IMR-90 (cell line): ENCODE data around the gene SPPL3. TPM values are rescaled to one million over a fixed set of nuclear protein-coding genes. Genes with fewer than 3 reads are reported as not detected.

ENCODE experiments used
- ATAC-seq: fragments of 200-7000 bp; cut with Tn5 transposase; 2 replicates; pipeline ENCODE4 v1.9.1; 2020; ENCODE audit warnings: low read depth, mild to moderate bottlenecking, moderate library complexity
- BruUV-seq: library from RNA; stranded (reverse); fragments of 400-500 nt; replicated peaks from 2 replicates; lab custom pipeline; 2021; lab: Mats Ljungman, UMichigan
- CTCF ChIA-PET: fragments of 300-600 bp; formaldehyde crosslinking; extraction: SDS; loops from one replicate; lab custom pipeline; 2021; ENCODE audit warnings: antibody characterized with exemption; lab: Yijun Ruan, JAX
- POLR2A ChIA-PET: fragments of 300-600 bp; sonication (Branson Sonifier 250); formaldehyde crosslinking; loops from one replicate; lab custom pipeline; 2022; ENCODE audit warnings: antibody characterized with exemption; ENCODE audit not compliant: unreplicated experiment; lab: Charles Lee
- DNase-seq: peaks from one replicate; pipeline ENCODE4 v3.0.0; 2013
- H2AFZ ChIP-seq: replicated peaks from 2 replicates; pipeline ENCODE3; 2013; ENCODE audit warnings: low read length, mild to moderate bottlenecking; ENCODE audit not compliant: poor library complexity
- H2AK5ac ChIP-seq: 2 replicates; pipeline ENCODE4 v1.6.1; 2013; ENCODE audit warnings: low read depth, low read length, inconsistent platforms
- H2AK9ac ChIP-seq: replicated peaks from 2 replicates; pipeline ENCODE3; 2013; ENCODE audit warnings: mild to moderate bottlenecking, low read depth, low read length, moderate library complexity; ENCODE audit not compliant: poor library complexity
- H2BK120ac ChIP-seq: 2 replicates; pipeline ENCODE4 v1.6.1; 2013; ENCODE audit warnings: low read depth, low read length, inconsistent platforms
- H2BK15ac ChIP-seq: 3 replicates; pipeline ENCODE4 v1.6.1; 2013; ENCODE audit warnings: low read depth, low read length, inconsistent platforms
- H2BK20ac ChIP-seq: 2 replicates; pipeline ENCODE4 v1.6.1; 2013; ENCODE audit warnings: low read depth, mild to moderate bottlenecking, inconsistent platforms, low read length, moderate library complexity
- H2BK5ac ChIP-seq: 2 replicates; pipeline ENCODE4 v1.6.1; 2013; ENCODE audit warnings: mild to moderate bottlenecking, low read depth, low read length, inconsistent platforms; ENCODE audit not compliant: poor library complexity, severe bottlenecking
- H3K14ac ChIP-seq: replicated peaks from 2 replicates; pipeline ENCODE4 v1.6.1; 2013; ENCODE audit warnings: low read depth, low read length, inconsistent platforms
- H3K18ac ChIP-seq: 2 replicates; pipeline ENCODE4 v1.6.1; 2013; ENCODE audit warnings: low read depth, low read length, control low read depth
- H3K23ac ChIP-seq: 2 replicates; pipeline ENCODE4 v1.6.1; 2013; ENCODE audit warnings: low read depth, low read length, inconsistent platforms
- H3K27ac ChIP-seq: 2 replicates; pipeline ENCODE4 v1.5.1; 2013; ENCODE audit warnings: mild to moderate bottlenecking, control low read depth, low read length; ENCODE audit not compliant: insufficient read depth
- H3K27me3 ChIP-seq: 2 replicates; pipeline ENCODE4 v1.6.1; 2013; ENCODE audit warnings: low read length; ENCODE audit not compliant: control insufficient read depth, insufficient read depth
- H3K36me3 ChIP-seq: 2 replicates; pipeline ENCODE4 v1.6.1; 2013; ENCODE audit warnings: low read length, mixed read lengths; ENCODE audit not compliant: control insufficient read depth, insufficient read depth
- H3K4ac ChIP-seq: 2 replicates; pipeline ENCODE4 v1.6.1; 2013; ENCODE audit warnings: low read depth, low read length, inconsistent platforms
- H3K4me1 ChIP-seq: 2 replicates; pipeline ENCODE4 v1.6.1; 2013; ENCODE audit warnings: low read length, mixed read lengths; ENCODE audit not compliant: control insufficient read depth, insufficient read depth
- H3K4me2 ChIP-seq: 2 replicates; pipeline ENCODE4 v1.6.1; 2013; ENCODE audit warnings: low read depth, mild to moderate bottlenecking, control low read depth, low read length, moderate library complexity
- H3K4me3 ChIP-seq: 2 replicates; pipeline ENCODE4 v1.5.1; 2013; ENCODE audit warnings: low read depth, mild to moderate bottlenecking, control low read depth, low read length, moderate library complexity; ENCODE audit not compliant: insufficient read depth
- H3K56ac ChIP-seq: 2 replicates; pipeline ENCODE4 v1.6.1; 2013; ENCODE audit warnings: low read length, inconsistent platforms; ENCODE audit not compliant: insufficient read depth; ENCODE audit errors: extremely low read depth
- H3K79me1 ChIP-seq, 2 experiments: 2 replicates each; pipeline ENCODE4 v1.6.1; 2013; ENCODE audit warnings: low read length in 2 of 2, inconsistent platforms in 1 of 2, low read depth in 1 of 2
- H3K9ac ChIP-seq: 2 replicates; pipeline ENCODE4 v1.6.1; 2013; ENCODE audit warnings: low read depth, low read length, control low read depth
- H3K9me1 ChIP-seq: 2 replicates; pipeline ENCODE4 v1.6.1; 2013; ENCODE audit warnings: low read length, inconsistent platforms; ENCODE audit not compliant: insufficient read depth
- H3K9me3 ChIP-seq: 2 replicates; pipeline ENCODE4 v1.6.1; 2013; ENCODE audit warnings: low read length; ENCODE audit not compliant: control insufficient read depth, insufficient read depth
- H4K20me1 ChIP-seq: 2 replicates; pipeline ENCODE4 v1.6.1; 2013; ENCODE audit warnings: low read length, inconsistent platforms; ENCODE audit not compliant: insufficient read depth
- H4K5ac ChIP-seq: 2 replicates; pipeline ENCODE4 v1.6.1; 2013; ENCODE audit warnings: mild to moderate bottlenecking, low read depth, low read length, control low read depth
- H4K8ac ChIP-seq, 2 experiments: 2 replicates each; pipeline ENCODE4 v1.6.1; 2013; ENCODE audit warnings: low read depth in 2 of 2, low read length in 2 of 2, control low read depth in 1 of 2, inconsistent platforms in 1 of 2
- H4K91ac ChIP-seq: 2 replicates; pipeline ENCODE4 v1.6.1; 2013; ENCODE audit warnings: low read depth, low read length, inconsistent platforms; ENCODE audit not compliant: insufficient read depth
- BHLHE40 ChIP-seq: fragments of 150-350 bp; IDR thresholded peaks from 2 replicates; pipeline ENCODE4 v1.6.1; 2016; ENCODE audit warnings: mild to moderate bottlenecking, low read depth, low read length
- CEBPB ChIP-seq: IDR thresholded peaks from 2 replicates; pipeline ENCODE4 v1.6.1; 2012; ENCODE audit warnings: low read depth, low read length, improper control_type of control experiment
- CHD1 ChIP-seq: IDR thresholded peaks from 2 replicates; pipeline ENCODE4 v1.6.1; 2012; ENCODE audit warnings: low read depth, low read length, improper control_type of control experiment
- FOS ChIP-seq: fragments of 150-350 bp; IDR thresholded peaks from 2 replicates; pipeline ENCODE4 v1.6.1; 2016; ENCODE audit warnings: low read depth, low read length
- MAFK ChIP-seq: IDR thresholded peaks from 2 replicates; pipeline ENCODE4 v1.6.1; 2012; ENCODE audit warnings: low read depth, low read length, improper control_type of control experiment
- MXI1 ChIP-seq: IDR thresholded peaks from 2 replicates; pipeline ENCODE4 v1.6.1; 2012; ENCODE audit warnings: low read depth, mild to moderate bottlenecking, low read length, moderate library complexity, borderline replicate concordance
- NFE2L2 ChIP-seq: fragments of 150-350 bp; IDR thresholded peaks from 2 replicates; pipeline ENCODE4 v1.6.1; 2016; ENCODE audit warnings: low read depth, mild to moderate bottlenecking, low read length
- POLR2A ChIP-seq: IDR thresholded peaks from 2 replicates; pipeline ENCODE4 v1.6.1; 2012; ENCODE audit warnings: mild to moderate bottlenecking, low read depth, low read length
- RAD21 ChIP-seq: IDR thresholded peaks from 2 replicates; pipeline ENCODE4 v1.6.1; 2012; ENCODE audit warnings: low read length, improper control_type of control experiment
- RCOR1 ChIP-seq: IDR thresholded peaks from 2 replicates; pipeline ENCODE4 v1.6.1; 2012; ENCODE audit warnings: mild to moderate bottlenecking, low read length, improper control_type of control experiment; ENCODE audit not compliant: insufficient replicate concordance
- RFX5 ChIP-seq: IDR thresholded peaks from 2 replicates; pipeline ENCODE4 v1.8.0; 2012; ENCODE audit warnings: low read depth, mild to moderate bottlenecking, low read length, moderate library complexity
- SMC3 ChIP-seq: fragments of 150-350 bp; IDR thresholded peaks from 2 replicates; pipeline ENCODE4 v1.6.1; 2016; ENCODE audit warnings: low read depth, mild to moderate bottlenecking, antibody characterized with exemption, low read length, moderate library complexity
- WGBS, 2 experiments: methylation state at CpG; one replicate each; pipeline versions ENCODE4 v1.1.5 to v1.1.7; 2013; ENCODE audit warnings: missing lambda C conversion rate in 2 of 2; ENCODE audit not compliant: insufficient read length in 1 of 2; ENCODE audit errors: extremely low coverage in 2 of 2; 5-methylcytosine and 5-hydroxymethylcytosine counted together
- dilution Hi-C: fragments of 300-500 bp; cut with HindIII; formaldehyde crosslinking; loops from one replicate; pipeline ENCODE4 v1.14.3; 2018; ENCODE audit warnings: low sequenced_read_pairs; ENCODE audit not compliant: unreplicated experiment
- in situ Hi-C: fragments of 300-500 bp; cut with MboI; formaldehyde crosslinking; loops from 3 replicates; pipeline ENCODE4 v1.14.3; 2019; ENCODE audit warnings: low sequenced_read_pairs, inconsistent platforms, mixed read lengths
- intact Hi-C: fragments of 100-400 bp; cut with micrococcal nuclease; formaldehyde crosslinking; loops from 2 replicates; pipeline ENCODE4 v1.10.0; 2022
- polyA plus RNA-seq, 3 experiments: library from polyadenylated mRNA; depleted of rRNA; stranded (reverse); fragments of >200 nt; gene quantifications; 2 replicates each; pipeline ENCODE4 v1.2.3, GENCODE V29; 2012; ENCODE audit warnings: low replicate concordance in 1 of 3
- total RNA-seq: library from RNA; depleted of rRNA; stranded (reverse); fragments of >200 nt; gene quantifications from 2 replicates; pipeline ENCODE4 v1.2.3, GENCODE V29; 2012
- TF ChIP-seq, protein P1 (sequence below): conservative IDR thresholded peaks from 2 replicates; pipeline ENCODE4 v1.5.1; 2012; ENCODE audit warnings: mild to moderate bottlenecking, low read depth, low read length, improper control_type of control experiment
- TF ChIP-seq, protein P2 (sequence below): fragments of 150-350 bp; IDR thresholded peaks from 2 replicates; pipeline ENCODE4 v1.6.1; 2016; ENCODE audit warnings: low read depth, mild to moderate bottlenecking, low read length, moderate library complexity, borderline replicate concordance
- TF ChIP-seq, protein P3 (sequence below): fragments of 150-350 bp; IDR thresholded peaks from 2 replicates; pipeline ENCODE4 v1.6.1; 2017; ENCODE audit warnings: mild to moderate bottlenecking, antibody characterized with exemption, low read length, low read depth

Gene SPPL3
- total and polyA plus RNA-seq, 2 of the 4 experiments (the other 2 are of a cell fraction): 1.6 to 18.0 TPM

DNA sequence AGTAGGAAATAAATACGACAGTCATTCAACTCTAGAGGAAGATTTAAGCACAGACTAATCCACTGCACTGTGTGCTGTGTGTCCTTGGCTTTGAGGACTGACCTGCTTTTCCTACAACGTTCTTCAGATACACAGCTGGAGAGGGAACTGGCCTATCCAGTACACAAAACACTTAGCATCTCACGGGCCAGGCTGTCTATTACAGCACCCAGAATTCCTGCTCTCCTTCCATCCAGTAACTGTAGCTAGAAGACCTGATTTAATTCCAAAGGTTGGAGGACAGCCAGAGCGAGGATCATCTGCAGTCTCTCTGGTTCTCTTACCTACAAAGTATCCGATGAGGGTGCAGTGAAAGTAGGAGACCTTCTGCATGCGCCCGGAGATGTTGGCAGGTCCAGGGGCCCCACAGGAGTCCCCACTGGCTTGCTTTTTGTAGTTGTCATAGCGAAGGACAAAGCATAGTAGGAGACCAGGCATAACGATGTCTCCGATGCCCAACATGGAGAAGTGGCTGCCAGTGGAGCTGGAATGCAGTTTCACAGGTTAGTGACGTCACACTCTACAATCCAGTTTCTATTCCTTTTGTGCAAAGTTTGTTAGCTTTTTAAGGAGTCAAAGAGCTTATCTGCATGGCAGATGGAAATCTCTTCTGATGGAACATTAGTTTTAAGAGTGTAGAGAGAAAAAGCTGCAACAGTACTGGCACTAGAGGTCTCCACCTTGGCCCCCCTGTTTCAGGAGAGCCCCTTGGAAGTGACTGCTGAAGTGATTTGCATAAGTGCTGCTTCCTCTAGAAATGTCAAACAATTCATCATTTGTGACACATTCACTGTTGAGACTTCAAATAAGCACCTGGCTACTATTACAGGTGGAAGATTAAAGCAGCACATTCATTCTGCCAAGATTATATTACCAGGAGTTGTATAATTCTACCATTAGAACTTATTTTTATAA lies 136.8 kb downstream of the SPPL3 start:
- no peak for ATAC-seq
- no peak overlapping the region for H3K4ac ChIP-seq
- WGBS, 2 experiments: no CpG with 5 or more reads among the region's 11 CpGs
- no peak for DNase-seq
- H3K9me3 ChIP-seq: no peaks in the 10 kb centered on the region
- H3K4me2 ChIP-seq: no peak overlapping the region
- no TSS peak for BruUV-seq
- no peak overlapping the region for H2BK120ac ChIP-seq
- H2BK20ac ChIP-seq: no peak overlapping the region
- H2AFZ ChIP-seq: no peak overlapping the region
- ChIA-PET CTCF (no interaction called here), POLR2A (no interaction called here)
- no peaks in the 10 kb centered on the region for H3K79me1 ChIP-seq
- H3K18ac ChIP-seq: no peak overlapping the region
- no peak overlapping the region for H2AK9ac ChIP-seq
- no peak overlapping the region for H2BK15ac ChIP-seq
- no peak overlapping the region for H2AK5ac ChIP-seq
- no peak overlapping the region for H3K4me3 ChIP-seq
- no peak overlapping the region for H3K23ac ChIP-seq
- no peak overlapping the region for H3K27ac ChIP-seq
- no peak overlapping the region for H3K9ac ChIP-seq
- no peak overlapping the region for H3K14ac ChIP-seq
- no peaks in the 10 kb centered on the region for H3K4me1 ChIP-seq
- in situ Hi-C loops: no loop called here
- H4K5ac ChIP-seq: no peak overlapping the region
- no peak overlapping the region for H4K91ac ChIP-seq
- no peak overlapping the region for H4K8ac ChIP-seq
- H3K36me3 ChIP-seq: peaks cover 49% of the 10 kb centered on the region
- no peak overlapping the region for H3K56ac ChIP-seq
- dilution Hi-C loops: no loop called here
- H2BK5ac ChIP-seq: no peak overlapping the region
- intact Hi-C loops: no loop called here
- no peaks in the 10 kb centered on the region; the same call in 1 of the 2 replicates for H4K20me1 ChIP-seq
- peaks cover 7% of the 10 kb centered on the region; the same call in 1 of the 2 replicates for H3K9me1 ChIP-seq
- H3K27me3 ChIP-seq: no peaks in the 10 kb centered on the region
- TF ChIP-seq MXI1 (no peak), FOS (no peak), RFX5 (no peak), NFE2L2 (no peak), CHD1 (no peak), RAD21 (no peak), CEBPB (no peak), POLR2A (no peak), SMC3 (no peak), MAFK (no peak), BHLHE40 (no peak), RCOR1 (no peak)
- TF ChIP-seq, protein P1, sequence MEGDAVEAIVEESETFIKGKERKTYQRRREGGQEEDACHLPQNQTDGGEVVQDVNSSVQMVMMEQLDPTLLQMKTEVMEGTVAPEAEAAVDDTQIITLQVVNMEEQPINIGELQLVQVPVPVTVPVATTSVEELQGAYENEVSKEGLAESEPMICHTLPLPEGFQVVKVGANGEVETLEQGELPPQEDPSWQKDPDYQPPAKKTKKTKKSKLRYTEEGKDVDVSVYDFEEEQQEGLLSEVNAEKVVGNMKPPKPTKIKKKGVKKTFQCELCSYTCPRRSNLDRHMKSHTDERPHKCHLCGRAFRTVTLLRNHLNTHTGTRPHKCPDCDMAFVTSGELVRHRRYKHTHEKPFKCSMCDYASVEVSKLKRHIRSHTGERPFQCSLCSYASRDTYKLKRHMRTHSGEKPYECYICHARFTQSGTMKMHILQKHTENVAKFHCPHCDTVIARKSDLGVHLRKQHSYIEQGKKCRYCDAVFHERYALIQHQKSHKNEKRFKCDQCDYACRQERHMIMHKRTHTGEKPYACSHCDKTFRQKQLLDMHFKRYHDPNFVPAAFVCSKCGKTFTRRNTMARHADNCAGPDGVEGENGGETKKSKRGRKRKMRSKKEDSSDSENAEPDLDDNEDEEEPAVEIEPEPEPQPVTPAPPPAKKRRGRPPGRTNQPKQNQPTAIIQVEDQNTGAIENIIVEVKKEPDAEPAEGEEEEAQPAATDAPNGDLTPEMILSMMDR: no peak
- TF ChIP-seq, protein P2, sequence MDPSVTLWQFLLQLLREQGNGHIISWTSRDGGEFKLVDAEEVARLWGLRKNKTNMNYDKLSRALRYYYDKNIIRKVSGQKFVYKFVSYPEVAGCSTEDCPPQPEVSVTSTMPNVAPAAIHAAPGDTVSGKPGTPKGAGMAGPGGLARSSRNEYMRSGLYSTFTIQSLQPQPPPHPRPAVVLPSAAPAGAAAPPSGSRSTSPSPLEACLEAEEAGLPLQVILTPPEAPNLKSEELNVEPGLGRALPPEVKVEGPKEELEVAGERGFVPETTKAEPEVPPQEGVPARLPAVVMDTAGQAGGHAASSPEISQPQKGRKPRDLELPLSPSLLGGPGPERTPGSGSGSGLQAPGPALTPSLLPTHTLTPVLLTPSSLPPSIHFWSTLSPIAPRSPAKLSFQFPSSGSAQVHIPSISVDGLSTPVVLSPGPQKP: no peak
- TF ChIP-seq, protein P3, sequence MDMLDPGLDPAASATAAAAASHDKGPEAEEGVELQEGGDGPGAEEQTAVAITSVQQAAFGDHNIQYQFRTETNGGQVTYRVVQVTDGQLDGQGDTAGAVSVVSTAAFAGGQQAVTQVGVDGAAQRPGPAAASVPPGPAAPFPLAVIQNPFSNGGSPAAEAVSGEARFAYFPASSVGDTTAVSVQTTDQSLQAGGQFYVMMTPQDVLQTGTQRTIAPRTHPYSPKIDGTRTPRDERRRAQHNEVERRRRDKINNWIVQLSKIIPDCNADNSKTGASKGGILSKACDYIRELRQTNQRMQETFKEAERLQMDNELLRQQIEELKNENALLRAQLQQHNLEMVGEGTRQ: no peak
